Astrocyte of the cerebellum (primary cell): ENCODE data around the gene FMN2.

ENCODE experiments used
- DNase-seq: peaks from one replicate; pipeline ENCODE4 v3.0.0-alpha.2; 2011; ENCODE audit warnings: low read depth
- H3K4me3 ChIP-seq: 2 replicates; pipeline ENCODE4 v1.5.1; 2011; ENCODE audit warnings: mild to moderate bottlenecking, low read depth, low read length, moderate library complexity
- CTCF ChIP-seq: IDR thresholded peaks from 2 replicates; pipeline ENCODE4 v1.5.1; 2012; ENCODE audit warnings: low read length, low read depth, moderate library complexity, mild to moderate bottlenecking; ENCODE audit errors: missing control alignments
- in situ Hi-C: cut with HindIII; loops from 2 replicates; pipeline ENCODE4 v1.10.0; 2017; ENCODE audit warnings: low sequenced_read_pairs

Gene FMN2

GRCh38 chr1:240329443-240329842, 237.8 kb downstream of the FMN2 start:
- in situ Hi-C loops, result no loop called here
- no peak for DNase-seq
- TF ChIP-seq CTCF, result no peak
- H3K4me3 ChIP-seq, result no peak overlapping the region

GRCh38 chr1:240332672-240333071, 241.0 kb downstream of the FMN2 start:
- no peak for DNase-seq
- in situ Hi-C loops, result no loop called here
- H3K4me3 ChIP-seq, result no peak overlapping the region
- no peak for TF ChIP-seq CTCF

GRCh38 chr1:240337781-240338180, 246.1 kb downstream of the FMN2 start:
- no peak for TF ChIP-seq CTCF
- no peak overlapping the region for H3K4me3 ChIP-seq
- peak; percentile 45 for DNase-seq
- in situ Hi-C loops, result no loop called here

GRCh38 chr1:240338837-240339236, 247.2 kb downstream of the FMN2 start:
- in situ Hi-C loops, result no loop called here
- TF ChIP-seq CTCF, result no peak

GRCh38 chr1:240341365-240342250, 249.9 kb downstream of the FMN2 start:
- no peak for DNase-seq
- no peak overlapping the region for H3K4me3 ChIP-seq
- in situ Hi-C loops, result no loop called here
- no peak for TF ChIP-seq CTCF

More at GRCh38 chr1:240338837-240339236, 247.2 kb downstream of the FMN2 start:
- no peak for DNase-seq
- H3K4me3 ChIP-seq, result no peak overlapping the region

GRCh38 chr1:240342251-240342625, 250.6 kb downstream of the FMN2 start:
- no peak overlapping the region for H3K4me3 ChIP-seq
- TF ChIP-seq CTCF, result no peak
- in situ Hi-C loops, result no loop called here
- DNase-seq, result no peak
